H9 (cell line): ENCODE data around the gene CDKN2B. TPM values are rescaled to one million over a fixed set of nuclear protein-coding genes. Genes with fewer than 3 reads are reported as not detected.

Experiments
- DNase-seq: peaks from one replicate; pipeline ENCODE4 v3.0.0-alpha.2; 2017
- H2AFZ ChIP-seq: one replicate; pipeline ENCODE4 v1.6.1; 2013; ENCODE audit warnings: mild to moderate bottlenecking, low read length, control low read depth, moderate library complexity
- H2AK5ac ChIP-seq: 2 replicates; pipeline ENCODE4 v1.6.1; 2013; ENCODE audit warnings: low read length, control low read depth, mixed read lengths; ENCODE audit not compliant: insufficient read length
- H2BK120ac ChIP-seq: one replicate; pipeline ENCODE4 v1.6.1; 2013; ENCODE audit warnings: low read depth, mild to moderate bottlenecking, low read length, control low read depth, inconsistent platforms; ENCODE audit not compliant: poor library complexity, severe bottlenecking
- H2BK12ac ChIP-seq: 2 replicates; pipeline ENCODE4 v1.6.1; 2013; ENCODE audit warnings: low read length, control low read depth, mixed read lengths, low read depth; ENCODE audit not compliant: insufficient read length
- H2BK15ac ChIP-seq: 2 replicates; pipeline ENCODE4 v1.6.1; 2013; ENCODE audit warnings: low read depth, low read length, control low read depth
- H2BK20ac ChIP-seq: one replicate; pipeline ENCODE4 v1.6.1; 2013; ENCODE audit warnings: low read depth, mild to moderate bottlenecking, low read length, control low read depth, inconsistent platforms; ENCODE audit not compliant: poor library complexity, severe bottlenecking
- H2BK5ac ChIP-seq: 2 replicates; pipeline ENCODE4 v1.6.1; 2013; ENCODE audit warnings: low read length, control low read depth, mixed read lengths; ENCODE audit not compliant: insufficient read length
- H3K14ac ChIP-seq: 2 replicates; pipeline ENCODE4 v1.6.1; 2013; ENCODE audit warnings: low read length, control low read depth; ENCODE audit not compliant: insufficient read depth
- H3K18ac ChIP-seq: 2 replicates; pipeline ENCODE4 v1.6.1; 2013; ENCODE audit warnings: low read depth, mild to moderate bottlenecking, mixed read lengths, low read length, control low read depth; ENCODE audit not compliant: insufficient read length
- H3K23ac ChIP-seq: 2 replicates; pipeline ENCODE4 v1.6.1; 2013; ENCODE audit warnings: low read length, control low read depth, mixed read lengths, low read depth; ENCODE audit not compliant: insufficient read length
- H3K23me2 ChIP-seq: 2 replicates; pipeline ENCODE4 v1.6.1; 2013; ENCODE audit warnings: low read depth, mild to moderate bottlenecking, mixed read lengths, low read length, control low read depth; ENCODE audit not compliant: insufficient read length, poor library complexity, severe bottlenecking
- H3K27ac ChIP-seq: 2 replicates; pipeline ENCODE4 v1.5.1; 2013; ENCODE audit warnings: low read length, control low read depth, mixed read lengths, low read depth; ENCODE audit not compliant: insufficient read length
- H3K27me3 ChIP-seq: 2 replicates; pipeline ENCODE4 v1.6.1; 2013; ENCODE audit warnings: low read length, control low read depth, inconsistent platforms; ENCODE audit not compliant: insufficient read depth
- H3K4ac ChIP-seq: 2 replicates; pipeline ENCODE4 v1.6.1; 2013; ENCODE audit warnings: low read depth, mild to moderate bottlenecking, control low read depth, inconsistent platforms, low read length, moderate library complexity
- H3K4me1 ChIP-seq: 2 replicates; pipeline ENCODE4 v1.6.1; 2013; ENCODE audit warnings: low read length, control low read depth, inconsistent platforms; ENCODE audit not compliant: insufficient read depth
- H3K4me2 ChIP-seq: 2 replicates; pipeline ENCODE4 v1.6.1; 2013; ENCODE audit warnings: low read length, control low read depth, mixed read lengths; ENCODE audit not compliant: insufficient read length, insufficient read depth
- H3K56ac ChIP-seq: 2 replicates; pipeline ENCODE4 v1.6.1; 2013; ENCODE audit warnings: low read depth, mild to moderate bottlenecking, mixed read lengths, low read length, control low read depth; ENCODE audit not compliant: insufficient read length
- H3K79me1 ChIP-seq: 2 replicates; pipeline ENCODE4 v1.6.1; 2013; ENCODE audit warnings: low read depth, mild to moderate bottlenecking, moderate library complexity, low read length, control low read depth, inconsistent platforms; ENCODE audit not compliant: insufficient read depth, poor library complexity, severe bottlenecking
- H3K79me2 ChIP-seq: 2 replicates; pipeline ENCODE4 v1.6.1; 2013; ENCODE audit warnings: low read length, control low read depth, inconsistent platforms; ENCODE audit not compliant: insufficient read depth
- H3K9ac ChIP-seq: 2 replicates; pipeline ENCODE4 v1.6.1; 2013; ENCODE audit warnings: low read length, control low read depth, mixed read lengths; ENCODE audit not compliant: insufficient read length; ENCODE audit errors: extremely low read depth
- H3K9me3 ChIP-seq: one replicate; pipeline ENCODE4 v1.6.1; 2013; ENCODE audit warnings: low read depth, low read length, inconsistent platforms; ENCODE audit not compliant: control insufficient read depth
- H3T11ph ChIP-seq: one replicate; pipeline ENCODE4 v1.6.1; 2013; ENCODE audit warnings: mild to moderate bottlenecking, low read length, control low read depth, inconsistent platforms
- H4K20me1 ChIP-seq: one replicate; pipeline ENCODE4 v1.6.1; 2013; ENCODE audit not compliant: control insufficient read depth, insufficient read length, insufficient read depth
- H4K5ac ChIP-seq: 2 replicates; pipeline ENCODE4 v1.6.1; 2013; ENCODE audit warnings: low read depth, mild to moderate bottlenecking, mixed read lengths, low read length, control low read depth; ENCODE audit not compliant: insufficient read length
- H4K8ac ChIP-seq: replicated peaks from 2 replicates; pipeline ENCODE4 v1.6.1; 2013; ENCODE audit warnings: low read length, control low read depth, mixed read lengths, low read depth; ENCODE audit not compliant: insufficient read length
- H4K91ac ChIP-seq: 2 replicates; pipeline ENCODE4 v1.6.1; 2013; ENCODE audit warnings: low read depth, mild to moderate bottlenecking, moderate library complexity, mixed read lengths, low read length, control low read depth; ENCODE audit not compliant: insufficient read length
- H3K27ac Mint-ChIP-seq, 3 experiments: 2 replicates in 2 of 3; 3 replicates in 1 of 3; pipeline ENCODE4 v1.8.0; 2020 to 2021; ENCODE audit warnings: mixed read lengths in 3 of 3, mild to moderate bottlenecking in 1 of 3, moderate library complexity in 1 of 3
- H3K27me3 Mint-ChIP-seq: 2 replicates; pipeline ENCODE4 v1.8.0; 2021; ENCODE audit warnings: low read depth, mild to moderate bottlenecking, moderate library complexity, mixed read lengths
- H3K36me3 Mint-ChIP-seq, 3 experiments: 2 replicates in 2 of 3; 3 replicates in 1 of 3; pipeline ENCODE4 v1.8.0; 2020 to 2021; ENCODE audit warnings: low read depth in 3 of 3, mixed read lengths in 3 of 3; ENCODE audit not compliant: insufficient read depth in 1 of 3
- H3K4me1 Mint-ChIP-seq, 2 experiments: 2 replicates each; pipeline ENCODE4 v1.8.0; 2020; ENCODE audit warnings: mixed read lengths in 2 of 2
- H3K4me3 Mint-ChIP-seq, 2 experiments: 2 replicates in 1 of 2; 3 replicates in 1 of 2; pipeline ENCODE4 v1.8.0; 2020 to 2021; ENCODE audit warnings: mild to moderate bottlenecking in 2 of 2, mixed read lengths in 2 of 2, moderate library complexity in 1 of 2
- H3K9me3 Mint-ChIP-seq, 2 experiments: 2 replicates in 1 of 2; 3 replicates in 1 of 2; pipeline ENCODE4 v1.8.0; 2020; ENCODE audit warnings: mild to moderate bottlenecking in 2 of 2, mixed read lengths in 2 of 2, moderate library complexity in 1 of 2
- CTCF ChIP-seq: fragments of 200-600 bp; sonication (generic); conservative IDR thresholded peaks from 3 replicates; pipeline ENCODE4 v1.8.0; 2021; ENCODE audit warnings: antibody characterized with exemption, mild to moderate bottlenecking
- total RNA-seq: library from RNA; stranded (reverse); gene quantifications from 2 replicates; pipeline ENCODE4 v1.2.1, GENCODE V29; 2021

Gene CDKN2B
- total RNA-seq, 1 experiment from 2014 or later = 0.13 TPM

- H3K56ac ChIP-seq = no peak overlapping the region
- no peak for TF ChIP-seq CTCF
- no peak overlapping the region for H3K23ac ChIP-seq
- no peaks in the 10 kb centered on the region for H3K27me3 ChIP-seq
- no peak overlapping the region for H2BK12ac ChIP-seq
- H4K8ac ChIP-seq = no peak overlapping the region
- Mint-ChIP-seq H3K4me1 (0 out of 4 replicates have a peak, but pooled peaks cover 0 to 2% of the 10 kb centered on the region in 2 experiments), H3K27ac (no peak overlapping the region), H3K27me3 (no peaks in the 10 kb centered on the region), H3K9me3 (no peaks in the 10 kb centered on the region), H3K4me3 (no peak overlapping the region), H3K36me3 (no peaks in the 10 kb centered on the region)
- H3T11ph ChIP-seq = no peak overlapping the region
- H3K4ac ChIP-seq = no peak overlapping the region
- no peaks in the 10 kb centered on the region; the same call in 1 of the 2 replicates for H3K4me1 ChIP-seq
- no peak overlapping the region for H3K27ac ChIP-seq
- DNase-seq = no peak
- H3K23me2 ChIP-seq = no peaks in the 10 kb centered on the region
- no peak overlapping the region for H2BK20ac ChIP-seq
- H3K9me3 ChIP-seq = no peaks in the 10 kb centered on the region
- no peak overlapping the region for H2AFZ ChIP-seq
- no peak overlapping the region for H2AK5ac ChIP-seq
- H3K9ac ChIP-seq = no peak overlapping the region
- no peak overlapping the region for H4K91ac ChIP-seq
- H3K79me1 ChIP-seq = no peaks in the 10 kb centered on the region
- H4K5ac ChIP-seq = no peak overlapping the region
- H2BK120ac ChIP-seq = no peak overlapping the region
- no peak overlapping the region for H2BK5ac ChIP-seq
- no peaks in the 10 kb centered on the region for H4K20me1 ChIP-seq
- H3K18ac ChIP-seq = no peak overlapping the region
- no peaks in the 10 kb centered on the region for H3K79me2 ChIP-seq
- H2BK15ac ChIP-seq = no peak overlapping the region
- no peak overlapping the region for H3K4me2 ChIP-seq
- no peak overlapping the region for H3K14ac ChIP-seq
Observed at GRCh38 chr9:22045423-22045822, 36.3 kb upstream of the CDKN2B start.
